Mononuclear cell (primary cell): Measurements from ENCODE around the gene LAPTM5. TPM values are rescaled to one million over a fixed set of nuclear protein-coding genes. Genes with fewer than 3 reads are reported as not detected.

Source experiments
- H3K27me3 ChIP-seq: 2 replicates; pipeline ENCODE4 v1.6.0; 2011; ENCODE audit warnings: low read length, control low read depth; ENCODE audit not compliant: insufficient read depth
- H3K4me1 ChIP-seq: 2 replicates; pipeline ENCODE4 v1.5.1; 2011; ENCODE audit warnings: mild to moderate bottlenecking, low read length, control low read depth; ENCODE audit not compliant: insufficient read depth
- H3K4me3 ChIP-seq: 2 replicates; pipeline ENCODE4 v1.5.1; 2011; ENCODE audit warnings: mild to moderate bottlenecking, low read length, moderate library complexity
- H3K9me3 ChIP-seq: 2 replicates; pipeline ENCODE4 v1.5.1; 2011; ENCODE audit warnings: low read depth, mild to moderate bottlenecking, control low read depth, low read length
- total RNA-seq: library from RNA; depleted of rRNA; stranded (reverse); fragments of >200 nt; gene quantifications from one replicate; pipeline ENCODE4 v1.2.3, GENCODE V29; 2012

LAPTM5 gene
- total RNA-seq, 1 donor: 719 TPM

GRCh38 chr1:30779294-30780071 is 21.9 kb upstream of the LAPTM5 start:
- peaks cover 49% of the 10 kb centered on the region for H3K4me1 ChIP-seq

GRCh38 chr1:30778979-30779293 is 21.4 kb upstream of the LAPTM5 start:
- no peaks in the 10 kb centered on the region for H3K9me3 ChIP-seq
- no peak overlapping the region for H3K4me3 ChIP-seq
- H3K4me1 ChIP-seq: peaks cover 44% of the 10 kb centered on the region
- H3K27me3 ChIP-seq: no peaks in the 10 kb centered on the region

More at GRCh38 chr1:30779294-30780071, 21.9 kb upstream of the LAPTM5 start:
- Histone ChIP-seq H3K4me3 (no peak overlapping the region), H3K27me3 (no peaks in the 10 kb centered on the region), H3K9me3 (no peaks in the 10 kb centered on the region)

GRCh38 chr1:30778154-30778978 is 20.8 kb upstream of the LAPTM5 start:
- no peak overlapping the region for H3K4me3 ChIP-seq
- H3K4me1 ChIP-seq: peaks cover 40% of the 10 kb centered on the region
- H3K9me3 ChIP-seq: no peaks in the 10 kb centered on the region

GRCh38 chr1:30777904-30778153 is 20.3 kb upstream of the LAPTM5 start:
- no peaks in the 10 kb centered on the region for H3K9me3 ChIP-seq
- no peaks in the 10 kb centered on the region for H3K27me3 ChIP-seq
- H3K4me1 ChIP-seq: peaks cover 34% of the 10 kb centered on the region
- H3K4me3 ChIP-seq: no peak overlapping the region

More at GRCh38 chr1:30778154-30778978, 20.8 kb upstream of the LAPTM5 start:
- no peaks in the 10 kb centered on the region for H3K27me3 ChIP-seq

- Histone ChIP-seq H3K27me3 (no peaks in the 10 kb centered on the region), H3K9me3 (no peaks in the 10 kb centered on the region), H3K4me3 (no peak overlapping the region), H3K4me1 (peaks cover 29% of the 10 kb centered on the region)
Observed at GRCh38 chr1:30777060-30777903, 19.7 kb upstream of the LAPTM5 start.

- Histone ChIP-seq H3K4me1 (peaks cover 22% of the 10 kb centered on the region), H3K27me3 (no peaks in the 10 kb centered on the region), H3K4me3 (no peak overlapping the region), H3K9me3 (no peaks in the 10 kb centered on the region)
Observed at GRCh38 chr1:30776097-30777059, 18.8 kb upstream of the LAPTM5 start.

- Histone ChIP-seq H3K9me3 (no peaks in the 10 kb centered on the region), H3K27me3 (no peaks in the 10 kb centered on the region), H3K4me3 (no peak overlapping the region), H3K4me1 (peaks cover 14% of the 10 kb centered on the region)
Observed at GRCh38 chr1:30775433-30775975, 17.9 kb upstream of the LAPTM5 start.

GRCh38 chr1:30774550-30775432 is 17.2 kb upstream of the LAPTM5 start:
- Histone ChIP-seq H3K9me3 (no peaks in the 10 kb centered on the region), H3K27me3 (no peaks in the 10 kb centered on the region), H3K4me3 (no peak overlapping the region), H3K4me1 (peaks cover 7% of the 10 kb centered on the region)

GRCh38 chr1:30773722-30774358 is 16.3 kb upstream of the LAPTM5 start:
- H3K9me3 ChIP-seq: no peaks in the 10 kb centered on the region
- no peak overlapping the region for H3K4me3 ChIP-seq
- no peaks in the 10 kb centered on the region for H3K4me1 ChIP-seq
- H3K27me3 ChIP-seq: no peaks in the 10 kb centered on the region

- H3K4me1 ChIP-seq: peaks cover 3% of the 10 kb centered on the region
- H3K9me3 ChIP-seq: no peaks in the 10 kb centered on the region
- no peaks in the 10 kb centered on the region for H3K27me3 ChIP-seq
- no peak overlapping the region for H3K4me3 ChIP-seq
Observed at GRCh38 chr1:30771005-30771404, 13.4 kb upstream of the LAPTM5 start.

- H3K4me1 ChIP-seq: peaks cover 6% of the 10 kb centered on the region
- H3K9me3 ChIP-seq: no peaks in the 10 kb centered on the region
- H3K4me3 ChIP-seq: no peak overlapping the region
- H3K27me3 ChIP-seq: no peaks in the 10 kb centered on the region
Observed at GRCh38 chr1:30770150-30770549, 12.6 kb upstream of the LAPTM5 start.

GRCh38 chr1:30768830-30769718 is 11.5 kb upstream of the LAPTM5 start:
- H3K9me3 ChIP-seq: no peaks in the 10 kb centered on the region
- no peak overlapping the region for H3K4me3 ChIP-seq

More at GRCh38 chr1:30768830-30769718, 11.5 kb upstream of the LAPTM5 start:
- no peaks in the 10 kb centered on the region for H3K27me3 ChIP-seq
- peaks cover 6% of the 10 kb centered on the region for H3K4me1 ChIP-seq
